CD14-positive monocyte (primary cell): ENCODE data around the gene SPIN3. TPM values are rescaled to one million over a fixed set of nuclear protein-coding genes. Genes with fewer than 3 reads are reported as not detected.
"Not testable (repeated sequence)": the region's sequence is repeated elsewhere in the genome, so short reads cannot be mapped to it uniquely, and the experiment has no call there.

ENCODE experiments used
- DNase-seq, 3 donors: peaks; one replicate each; pipeline ENCODE4 v3.0.0-alpha.2; 2011 to 2022
- H2AFZ ChIP-seq: 2 replicates; pipeline ENCODE4 v1.6.0; 2012; ENCODE audit warnings: mild to moderate bottlenecking, low read depth, low read length, inconsistent platforms; ENCODE audit not compliant: insufficient read depth, poor library complexity, severe bottlenecking
- H3K27ac ChIP-seq, 2 donors: 1 replicate in 1 of 2; 2 replicates in 1 of 2; pipeline ENCODE4 v1.5.1; 2012 to 2013; ENCODE audit warnings: low read length in 2 of 2, control low read depth in 1 of 2, inconsistent platforms in 1 of 2, low read depth in 1 of 2, mild to moderate bottlenecking in 1 of 2
- H3K27me3 ChIP-seq, 2 donors: one replicate each; pipeline versions ENCODE4 v1.6.0 to v1.6.1; 2011 to 2013; ENCODE audit warnings: low read length in 2 of 2; ENCODE audit not compliant: control insufficient read depth in 2 of 2, insufficient read depth in 2 of 2
- H3K36me3 ChIP-seq, 2 donors: replicated peaks in 1 of 2; 1 replicate in 1 of 2; 2 replicates in 1 of 2; pipeline versions ENCODE4 v1.5.1 to v1.6.1; 2012 to 2013; ENCODE audit warnings: low read length in 2 of 2, control low read depth in 1 of 2, inconsistent platforms in 1 of 2, mild to moderate bottlenecking in 1 of 2; ENCODE audit not compliant: insufficient read depth in 2 of 2, control insufficient read depth in 1 of 2
- H3K4me1 ChIP-seq, 2 donors: 1 replicate in 1 of 2; 2 replicates in 1 of 2; pipeline versions ENCODE4 v1.5.1 to v1.6.1; 2012 to 2013; ENCODE audit warnings: low read length in 2 of 2, control low read depth in 1 of 2, inconsistent platforms in 1 of 2, mild to moderate bottlenecking in 1 of 2, moderate library complexity in 1 of 2; ENCODE audit not compliant: insufficient read depth in 2 of 2, control insufficient read depth in 1 of 2
- H3K4me2 ChIP-seq: replicated peaks from 2 replicates; pipeline ENCODE3; 2012; ENCODE audit warnings: low read length, moderate library complexity, mild to moderate bottlenecking; ENCODE audit not compliant: poor library complexity, severe bottlenecking; ENCODE audit errors: extremely low read depth
- H3K4me3 ChIP-seq, 3 experiments: fragments of 200-600 bp in 1 of 3; sonication (generic) in 1 of 3; replicated peaks in 1 of 3; 1 replicate in 2 of 3; 2 replicates in 1 of 3; pipeline ENCODE4 v1.5.1; 2011 to 2013; ENCODE audit warnings: low read length in 3 of 3, mild to moderate bottlenecking in 3 of 3, control low read depth in 2 of 3, low read depth in 2 of 3, inconsistent platforms in 1 of 3, moderate library complexity in 1 of 3
- H3K79me2 ChIP-seq: 2 replicates; pipeline ENCODE4 v1.6.0; 2012; ENCODE audit warnings: mild to moderate bottlenecking, control low read depth, inconsistent platforms, low read length, moderate library complexity; ENCODE audit not compliant: insufficient read depth
- H3K9ac ChIP-seq: 2 replicates; pipeline ENCODE4 v1.6.0; 2017; ENCODE audit warnings: low read length, mild to moderate bottlenecking; ENCODE audit not compliant: insufficient read depth, poor library complexity, severe bottlenecking
- H3K9me3 ChIP-seq, 2 donors: replicated peaks in 1 of 2; 1 replicate in 1 of 2; 2 replicates in 1 of 2; pipeline versions ENCODE4 v1.5.1 to v1.6.1; 2012 to 2013; ENCODE audit warnings: low read length in 2 of 2, control low read depth in 1 of 2; ENCODE audit not compliant: control insufficient read depth in 1 of 2, insufficient read depth in 1 of 2
- H4K20me1 ChIP-seq: 2 replicates; pipeline ENCODE4 v1.6.0; 2012; ENCODE audit warnings: mild to moderate bottlenecking, low read length, control low read depth, moderate library complexity; ENCODE audit not compliant: insufficient read depth
- H3K27ac Mint-ChIP-seq, 7 donors: one replicate each; pipeline ENCODE4 v1.8.0; 2020; ENCODE audit warnings: mild to moderate bottlenecking in 7 of 7, mixed read lengths in 7 of 7, moderate library complexity in 6 of 7, inconsistent platforms in 2 of 7
- H3K27me3 Mint-ChIP-seq, 3 donors: one replicate each; pipeline ENCODE4 v1.8.0; 2021 to 2022; ENCODE audit warnings: low read depth in 3 of 3, mild to moderate bottlenecking in 3 of 3, mixed read lengths in 3 of 3, moderate library complexity in 3 of 3, inconsistent platforms in 1 of 3
- H3K36me3 Mint-ChIP-seq, 2 donors: one replicate each; pipeline ENCODE4 v1.8.0; 2020; ENCODE audit warnings: mixed read lengths in 2 of 2, inconsistent platforms in 1 of 2, mild to moderate bottlenecking in 1 of 2
- H3K4me1 Mint-ChIP-seq: one replicate; pipeline ENCODE4 v1.8.0; 2020; ENCODE audit warnings: mild to moderate bottlenecking, mixed read lengths
- H3K4me3 Mint-ChIP-seq, 2 donors: one replicate each; pipeline ENCODE4 v1.8.0; 2020; ENCODE audit warnings: mild to moderate bottlenecking in 2 of 2, mixed read lengths in 2 of 2, moderate library complexity in 1 of 2
- H3K9me3 Mint-ChIP-seq, 7 donors: one replicate each; pipeline ENCODE4 v1.8.0; 2020 to 2022; ENCODE audit warnings: mixed read lengths in 7 of 7, mild to moderate bottlenecking in 6 of 7, moderate library complexity in 6 of 7, inconsistent platforms in 2 of 7
- WGBS: methylation state at CpG from one replicate; pipeline ENCODE4 v1.1.5; 2013; ENCODE audit warnings: missing lambda C conversion rate; ENCODE audit not compliant: insufficient coverage; 5-methylcytosine and 5-hydroxymethylcytosine counted together
- intact Hi-C, 2 donors: fragments of 100-400 bp; cut with micrococcal nuclease; formaldehyde crosslinking; loops; one replicate each; pipeline versions ENCODE4 v1.15.0 to v1.15.1; 2023
- polyA plus RNA-seq, 3 donors: library from polyadenylated mRNA; depleted of rRNA in 1 of 3; unstranded in 2 of 3; stranded (reverse) in 1 of 3; fragments of 300-500 nt in 2 of 3; fragments of >200 nt in 1 of 3; fragmentation: Illumina TruSeq in 2 of 3; gene quantifications; 1 replicate in 2 of 3; 2 replicates in 1 of 3; pipeline ENCODE4 v1.2.3, GENCODE V29; 2012 to 2021
- TF ChIP-seq, protein P1 (sequence below): fragments of 200-600 bp; IDR thresholded peaks from one replicate; pipeline ENCODE4 v1.8.0; 2022; ENCODE audit warnings: antibody characterized with exemption, mild to moderate bottlenecking

The SPIN3 gene
- polyA plus RNA-seq, 3 donors: 0.80 to 6.3 (median 1.6) TPM

DNA sequence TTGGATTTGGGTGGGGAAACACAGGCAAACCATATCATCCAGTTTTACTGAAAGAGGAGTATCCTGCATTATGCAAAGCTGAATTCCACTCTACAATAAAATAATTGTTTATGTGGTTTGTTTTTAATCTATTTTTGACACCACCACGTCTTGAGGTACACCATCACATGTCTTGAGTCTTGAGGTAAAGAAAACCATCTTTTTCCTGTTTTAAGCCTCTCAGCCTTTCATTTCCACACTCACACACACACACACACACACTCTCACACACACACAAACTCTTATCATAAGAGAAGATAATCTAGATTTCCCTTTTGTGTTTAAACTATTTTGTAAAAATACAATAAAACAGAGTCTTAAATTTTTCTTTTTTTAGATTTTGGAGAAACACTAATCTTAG is 32.0 kb downstream of the SPIN3 start:
- no peak for DNase-seq
- no peak overlapping the region for H3K9ac ChIP-seq
- no peak overlapping the region for H3K4me3 ChIP-seq
- Mint-ChIP-seq H3K4me1 (no peaks in the 10 kb centered on the region), H3K9me3 (peaks cover 0 to 5% (median 2%) of the 10 kb centered on the region in 7 donors), H3K27me3 (peaks cover 0 to 5% (median 0%) of the 10 kb centered on the region in 3 donors), H3K4me3 (no peak overlapping the region), H3K36me3 (peaks cover 0 to 1% of the 10 kb centered on the region in 2 donors), H3K27ac (no peak overlapping the region)
- H3K27ac ChIP-seq: no peak overlapping the region
- H3K27me3 ChIP-seq: no peaks in the 10 kb centered on the region
- no peaks in the 10 kb centered on the region for H3K79me2 ChIP-seq
- TF ChIP-seq, protein P1, sequence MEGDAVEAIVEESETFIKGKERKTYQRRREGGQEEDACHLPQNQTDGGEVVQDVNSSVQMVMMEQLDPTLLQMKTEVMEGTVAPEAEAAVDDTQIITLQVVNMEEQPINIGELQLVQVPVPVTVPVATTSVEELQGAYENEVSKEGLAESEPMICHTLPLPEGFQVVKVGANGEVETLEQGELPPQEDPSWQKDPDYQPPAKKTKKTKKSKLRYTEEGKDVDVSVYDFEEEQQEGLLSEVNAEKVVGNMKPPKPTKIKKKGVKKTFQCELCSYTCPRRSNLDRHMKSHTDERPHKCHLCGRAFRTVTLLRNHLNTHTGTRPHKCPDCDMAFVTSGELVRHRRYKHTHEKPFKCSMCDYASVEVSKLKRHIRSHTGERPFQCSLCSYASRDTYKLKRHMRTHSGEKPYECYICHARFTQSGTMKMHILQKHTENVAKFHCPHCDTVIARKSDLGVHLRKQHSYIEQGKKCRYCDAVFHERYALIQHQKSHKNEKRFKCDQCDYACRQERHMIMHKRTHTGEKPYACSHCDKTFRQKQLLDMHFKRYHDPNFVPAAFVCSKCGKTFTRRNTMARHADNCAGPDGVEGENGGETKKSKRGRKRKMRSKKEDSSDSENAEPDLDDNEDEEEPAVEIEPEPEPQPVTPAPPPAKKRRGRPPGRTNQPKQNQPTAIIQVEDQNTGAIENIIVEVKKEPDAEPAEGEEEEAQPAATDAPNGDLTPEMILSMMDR: no peak
- H3K4me1 ChIP-seq: no peaks in the 10 kb centered on the region
- intact Hi-C loops: no loop called here
- H4K20me1 ChIP-seq: no peaks in the 10 kb centered on the region
- no peaks in the 10 kb centered on the region for H3K36me3 ChIP-seq
- WGBS: no CpG with 5 or more reads among the region's 1 CpG
- no peak overlapping the region for H3K4me2 ChIP-seq
- H3K9me3 ChIP-seq: no peaks in the 10 kb centered on the region
- H2AFZ ChIP-seq: no peak overlapping the region

DNA sequence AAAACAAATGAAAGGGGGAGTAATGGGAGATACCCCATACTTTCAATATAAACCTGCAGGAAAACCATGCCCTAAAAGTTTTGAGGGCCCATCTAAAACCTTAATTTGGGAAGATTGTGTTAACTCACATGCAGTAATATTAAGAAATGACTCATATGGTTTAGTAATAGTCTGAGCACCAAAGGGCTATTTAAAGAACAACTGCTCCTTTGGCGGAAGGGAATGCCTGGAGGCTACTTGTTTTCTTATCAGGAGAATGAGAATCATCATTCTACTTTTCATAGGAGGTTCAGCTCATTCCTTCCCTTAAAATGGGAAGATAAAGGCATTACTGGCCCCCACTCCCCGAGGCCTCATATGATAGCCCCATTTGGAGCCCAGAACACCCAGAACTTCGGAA is 47.6 kb downstream of the SPIN3 start:
- Mint-ChIP-seq H3K9me3 (peaks cover 5 to 22% (median 18%) of the 10 kb centered on the region in 7 donors), H3K4me3 (no peak overlapping the region), H3K4me1 (no peaks in the 10 kb centered on the region), H3K27me3 (peaks cover 0 to 4% (median 2%) of the 10 kb centered on the region in 3 donors), H3K27ac (no peak overlapping the region), H3K36me3 (no peaks in the 10 kb centered on the region)
- Histone ChIP-seq H3K4me3 (no peak overlapping the region), H2AFZ (no peak overlapping the region), H3K9ac (no peak overlapping the region), H4K20me1 (no peaks in the 10 kb centered on the region), H3K27ac (no peak overlapping the region), H3K4me2 (no peak overlapping the region), H3K27me3 (no peaks in the 10 kb centered on the region), H3K36me3 (no peaks in the 10 kb centered on the region), H3K9me3 (peaks cover 0 to 5% of the 10 kb centered on the region in 2 donors), H3K79me2 (no peaks in the 10 kb centered on the region), H3K4me1 (no peaks in the 10 kb centered on the region)
- no peak for DNase-seq
- TF ChIP-seq, protein P1: no peak
- no CpG with 5 or more reads among the region's 3 CpGs for WGBS
- intact Hi-C loops: no loop called here

DNA sequence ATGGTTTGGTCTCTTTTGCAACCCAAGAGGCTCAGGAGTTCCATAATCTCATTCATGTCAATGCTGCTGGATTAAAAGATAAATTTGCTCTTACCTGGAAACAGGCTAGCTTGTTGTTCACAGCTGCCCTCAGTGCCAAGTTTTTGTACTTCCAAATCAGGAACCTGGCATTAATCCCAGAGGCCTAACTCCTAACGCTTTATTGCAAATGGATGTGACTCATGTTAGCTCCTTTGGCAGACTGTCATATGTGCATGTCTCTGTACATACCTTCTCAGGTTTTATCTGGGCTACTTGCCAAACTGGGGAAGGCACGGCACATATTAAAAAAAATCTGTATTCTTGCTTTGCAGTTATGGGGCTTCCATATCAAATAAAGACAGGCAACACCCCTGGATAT is 49.1 kb downstream of the SPIN3 start:
- H3K9me3 ChIP-seq, H3K36me3 Mint-ChIP-seq, H3K4me3 ChIP-seq, DNase-seq, H2AFZ ChIP-seq, H4K20me1 ChIP-seq, H3K4me3 Mint-ChIP-seq, H3K4me1 Mint-ChIP-seq, H3K36me3 ChIP-seq, H3K27me3 Mint-ChIP-seq, H3K27ac Mint-ChIP-seq, H3K4me1 ChIP-seq, H3K27me3 ChIP-seq, intact Hi-C loops, H3K27ac ChIP-seq, H3K9ac ChIP-seq, H3K4me2 ChIP-seq, H3K79me2 ChIP-seq: not testable (repeated sequence)
- WGBS: no CpG with 5 or more reads among the region's 2 CpGs
- peaks cover 3 to 13% (median 10%) of the 10 kb centered on the region in 7 donors for H3K9me3 Mint-ChIP-seq
